SJCRH30 (cell line): ENCODE measurements around the gene ATL1. TPM values are rescaled to one million over a fixed set of nuclear protein-coding genes. Genes with fewer than 3 reads are reported as not detected.
A peak's percentile ranks its signal among the peaks of the same experiment; 100 is the strongest.
"Not testable (repeated sequence)": the region's sequence is repeated elsewhere in the genome, so short reads cannot be mapped to it uniquely, and the experiment has no call there.

Source experiments
- DNase-seq, 2 experiments: peaks; one replicate each; pipeline ENCODE4 v3.0.0-alpha.2; 2015 to 2020
- H3K27ac ChIP-seq: fragments of 250-450 bp; sonication (Bioruptor Pico); 2 replicates; pipeline ENCODE4 v1.5.1; 2020; ENCODE audit warnings: mild to moderate bottlenecking, moderate library complexity
- H3K27me3 ChIP-seq: fragments of 250-450 bp; sonication (Bioruptor Pico); 2 replicates; pipeline ENCODE4 v1.5.1; 2020; ENCODE audit warnings: mild to moderate bottlenecking, moderate library complexity
- H3K36me3 ChIP-seq: fragments of 250-450 bp; sonication (Bioruptor Pico); 2 replicates; pipeline ENCODE4 v1.5.1; 2020; ENCODE audit warnings: mild to moderate bottlenecking, moderate library complexity
- H3K4me1 ChIP-seq: fragments of 250-450 bp; sonication (Bioruptor Pico); 2 replicates; pipeline ENCODE4 v1.5.1; 2020; ENCODE audit warnings: mild to moderate bottlenecking, moderate library complexity
- H3K4me3 ChIP-seq: fragments of 250-450 bp; sonication (Bioruptor Pico); 2 replicates; pipeline ENCODE4 v1.5.1; 2020; ENCODE audit warnings: mild to moderate bottlenecking, moderate library complexity
- H3K9me3 ChIP-seq: fragments of 250-450 bp; sonication (Bioruptor Pico); replicated peaks from 2 replicates; pipeline ENCODE4 v1.5.1; 2020; ENCODE audit warnings: mild to moderate bottlenecking, moderate library complexity
- total RNA-seq: library from RNA; depleted of rRNA; stranded (reverse); fragments of >200 nt; shearing (Covaris generic); gene quantifications from 2 replicates; pipeline ENCODE4 v1.2.3, GENCODE V29; 2014

ATL1 gene
- total RNA-seq, 1 experiment from 2014 or later = 0.59 TPM

DNA sequence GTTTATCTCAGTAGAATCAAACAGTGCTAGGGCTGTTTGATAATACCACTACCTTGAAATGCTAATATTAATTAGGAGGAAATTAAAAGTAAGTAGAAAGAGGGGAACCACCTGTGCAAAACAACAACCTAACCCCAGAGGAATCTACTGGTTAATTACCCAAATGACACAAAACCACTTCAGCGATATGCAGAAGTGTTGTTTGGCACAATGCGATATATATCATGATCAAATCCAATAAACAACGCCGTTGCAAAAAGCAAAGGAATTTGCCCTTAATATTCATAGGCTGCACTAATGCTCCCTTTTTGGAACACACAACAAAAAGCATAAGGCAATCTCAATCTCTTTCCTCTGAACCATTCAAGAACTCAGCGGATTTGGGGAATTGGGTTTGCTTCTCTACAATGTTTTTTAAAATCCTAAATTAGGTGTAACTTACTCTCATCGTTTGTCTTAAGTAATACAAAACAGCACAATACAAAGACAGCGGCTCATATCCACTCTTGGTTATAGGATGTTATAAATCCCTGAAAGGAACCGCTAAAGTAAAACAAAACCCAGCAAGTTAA, 29.1 kb upstream of the ATL1 start:
- no peak for DNase-seq
- H3K4me1 ChIP-seq = peaks cover 7% of the 10 kb centered on the region; the same call in 1 of the 2 replicates

DNA sequence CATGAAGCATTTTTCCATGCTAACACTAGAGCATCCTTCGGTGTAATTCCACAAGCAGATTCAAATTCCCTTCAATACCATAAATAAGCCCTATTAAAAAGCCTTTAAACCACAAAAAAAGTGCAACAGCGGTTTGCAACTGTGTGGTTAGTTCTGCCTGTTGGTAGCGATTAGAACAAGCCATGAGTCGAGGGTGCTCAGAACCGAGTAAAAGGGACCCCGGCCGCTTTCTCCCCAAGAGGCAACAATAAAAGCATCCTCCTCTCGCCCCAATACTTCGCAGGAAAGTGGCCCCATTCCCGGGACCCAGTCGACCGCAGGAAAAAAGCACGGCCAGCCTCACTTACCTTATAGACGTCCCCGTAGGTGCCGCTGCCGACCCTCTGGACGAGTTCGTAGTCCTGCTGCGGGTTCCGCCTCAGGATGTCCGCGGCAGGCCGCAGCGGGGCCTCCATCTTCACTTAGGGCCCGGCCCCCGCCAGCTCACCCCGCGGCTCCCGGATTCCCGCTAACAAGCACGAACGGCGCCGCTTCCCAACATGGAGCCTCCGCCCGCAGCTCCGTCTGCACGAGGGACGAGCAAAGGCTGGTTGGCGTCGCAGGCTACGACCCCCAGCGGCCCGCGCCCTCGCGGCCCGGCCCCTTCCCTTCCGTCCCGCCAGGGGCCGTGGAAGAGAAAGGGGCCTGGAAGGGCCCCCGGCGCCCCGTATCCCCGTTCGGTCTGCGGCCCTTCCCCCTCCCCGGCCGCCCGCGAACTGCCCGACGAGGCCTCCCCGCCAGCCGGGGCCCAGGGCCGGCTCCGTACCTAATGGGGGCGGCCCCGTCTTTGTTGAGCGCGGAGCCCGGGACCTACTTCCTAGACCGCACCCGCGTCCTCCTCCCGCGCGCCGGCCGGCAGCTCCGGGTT, 28.1 kb upstream of the ATL1 start:
- Histone ChIP-seq H3K9me3 (no peaks in the 10 kb centered on the region), H3K4me3 (peak overlapping the region; percentile 98), H3K27me3 (no peaks in the 10 kb centered on the region), H3K27ac (peak overlapping the region; percentile 91), H3K4me1 (peaks cover 7% of the 10 kb centered on the region; the same call in 1 of the 2 replicates), H3K36me3 (peaks cover 3% of the 10 kb centered on the region; the same call in 1 of the 2 replicates)
- peak; percentile 60 to 67 for DNase-seq

More for the DNA sequence above, 29.1 kb upstream of the ATL1 start:
- no peak overlapping the region for H3K27ac ChIP-seq
- no peaks in the 10 kb centered on the region for H3K9me3 ChIP-seq
- peak overlapping the region; percentile 98 for H3K4me3 ChIP-seq
- H3K27me3 ChIP-seq = no peaks in the 10 kb centered on the region
- peaks cover 3% of the 10 kb centered on the region; the same call in 1 of the 2 replicates for H3K36me3 ChIP-seq

GRCh38 chr14:50532502-50533240, 27.3 kb upstream of the ATL1 start, which contains the start of gene MAP4K5:
MAP4K5 (minus strand) TSS chr14:50532569; CDS start chr14:50532049, 520 bp downstream.
- Histone ChIP-seq H3K4me3 (peak within 1 kb of the TSS; percentile 98), H3K9me3 (no peaks in the 10 kb centered on the region), H3K4me1 (peaks cover 7% of the 10 kb centered on the region; the same call in 1 of the 2 replicates), H3K27me3 (no peaks in the 10 kb centered on the region), H3K27ac (peak within 1 kb of the TSS; percentile 91), H3K36me3 (no peaks in the 10 kb centered on the region)
- peak; percentile 89 to 91 for DNase-seq

- DNase-seq = no peak
- H3K36me3 ChIP-seq = no peaks in the 10 kb centered on the region
- no peaks in the 10 kb centered on the region for H3K27me3 ChIP-seq
- H3K27ac ChIP-seq = no peak overlapping the region
- peak overlapping the region; percentile 98 for H3K4me3 ChIP-seq
- peaks cover 2% of the 10 kb centered on the region; the same call in 1 of the 2 replicates for H3K9me3 ChIP-seq
- 0 out of 2 replicates have a peak, but pooled peaks cover 3% of the 10 kb centered on the region for H3K4me1 ChIP-seq
Measured at GRCh38 chr14:50533241-50533705, 26.7 kb upstream of the ATL1 start.

GRCh38 chr14:50533806-50534205, 26.1 kb upstream of the ATL1 start:
- Histone ChIP-seq H3K4me3 (no peak overlapping the region), H3K4me1 (0 out of 2 replicates have a peak, but pooled peaks cover 3% of the 10 kb centered on the region), H3K9me3 (peaks cover 3% of the 10 kb centered on the region; the same call in 1 of the 2 replicates), H3K27me3 (no peaks in the 10 kb centered on the region), H3K36me3 (no peaks in the 10 kb centered on the region), H3K27ac (no peak overlapping the region)
- DNase-seq = no peak

DNA sequence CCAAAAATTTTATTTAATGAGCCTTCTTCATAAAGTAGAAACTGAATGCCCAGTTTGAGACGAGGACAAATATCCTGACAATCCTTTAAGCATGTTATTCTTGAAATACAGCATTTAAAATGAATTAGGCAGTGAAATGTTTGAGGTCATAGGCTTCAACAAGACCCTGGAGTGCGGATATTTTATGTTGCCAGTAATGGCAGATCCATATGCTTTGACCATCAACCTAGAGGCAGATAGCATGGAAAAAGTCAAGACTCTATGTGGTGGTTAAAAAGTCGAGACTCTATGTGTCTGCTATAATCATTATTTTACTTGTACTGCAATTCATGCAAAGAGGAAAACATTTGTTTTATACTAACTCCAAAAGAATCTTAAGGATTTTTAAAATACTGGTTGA, 25.5 kb upstream of the ATL1 start:
- Histone ChIP-seq H3K4me1 (0 out of 2 replicates have a peak, but pooled peaks cover 3% of the 10 kb centered on the region), H3K27me3 (no peaks in the 10 kb centered on the region), H3K27ac (no peak overlapping the region), H3K4me3 (no peak overlapping the region), H3K9me3 (peaks cover 3% of the 10 kb centered on the region; the same call in 1 of the 2 replicates), H3K36me3 (no peaks in the 10 kb centered on the region)
- DNase-seq = no peak

GRCh38 chr14:50534997-50535396, 24.9 kb upstream of the ATL1 start:
- Histone ChIP-seq H3K4me3 (no peak overlapping the region), H3K9me3 (peaks cover 3% of the 10 kb centered on the region; the same call in 1 of the 2 replicates), H3K27ac (no peak overlapping the region), H3K27me3 (no peaks in the 10 kb centered on the region), H3K36me3 (no peaks in the 10 kb centered on the region), H3K4me1 (0 out of 2 replicates have a peak, but pooled peaks cover 3% of the 10 kb centered on the region)
- DNase-seq = no peak

GRCh38 chr14:50538034-50538433, 21.9 kb upstream of the ATL1 start:
- DNase-seq, H3K27ac ChIP-seq, H3K36me3 ChIP-seq, H3K4me3 ChIP-seq, H3K4me1 ChIP-seq, H3K27me3 ChIP-seq, H3K9me3 ChIP-seq: not testable (repeated sequence)

GRCh38 chr14:50539051-50539450, 20.9 kb upstream of the ATL1 start:
- no peaks in the 10 kb centered on the region for H3K4me1 ChIP-seq
- no peaks in the 10 kb centered on the region for H3K36me3 ChIP-seq
- H3K9me3 ChIP-seq = peaks cover 3% of the 10 kb centered on the region; the same call in 1 of the 2 replicates
- H3K27ac ChIP-seq = no peak overlapping the region
- H3K27me3 ChIP-seq = no peaks in the 10 kb centered on the region
- no peak for DNase-seq
- H3K4me3 ChIP-seq = no peak overlapping the region

DNA sequence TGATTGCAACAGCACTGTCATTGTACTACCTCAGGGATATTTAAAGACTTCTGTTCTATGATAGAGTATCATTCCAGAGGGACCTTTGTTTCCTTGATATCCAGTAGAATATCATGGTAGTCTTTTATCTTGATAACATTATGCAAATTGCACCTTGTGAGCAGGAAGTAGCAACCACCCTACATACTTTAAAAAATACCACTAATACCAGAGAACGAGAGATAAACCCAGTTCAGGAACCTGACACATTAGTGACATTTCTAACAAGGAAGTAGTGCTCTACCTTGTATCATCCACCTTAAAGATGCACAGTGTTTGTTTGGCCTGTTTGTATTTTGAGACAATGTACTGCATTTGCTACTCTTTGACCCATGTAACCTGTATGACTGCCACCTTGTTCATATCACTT, 18.8 kb upstream of the ATL1 start:
- Histone ChIP-seq H3K9me3 (peaks cover 3% of the 10 kb centered on the region; the same call in 1 of the 2 replicates), H3K27me3 (no peaks in the 10 kb centered on the region), H3K27ac (no peak overlapping the region), H3K4me1 (no peaks in the 10 kb centered on the region), H3K4me3 (no peak overlapping the region), H3K36me3 (no peaks in the 10 kb centered on the region)
- DNase-seq = no peak

GRCh38 chr14:50542941-50543418, 17.0 kb upstream of the ATL1 start:
- no peaks in the 10 kb centered on the region for H3K36me3 ChIP-seq
- H3K27ac ChIP-seq = no peak overlapping the region
- H3K27me3 ChIP-seq = no peaks in the 10 kb centered on the region
- no peak overlapping the region for H3K4me3 ChIP-seq
- H3K4me1 ChIP-seq = no peaks in the 10 kb centered on the region
- H3K9me3 ChIP-seq = peaks cover 3% of the 10 kb centered on the region; the same call in 1 of the 2 replicates
- peak; percentile 4 to 48 for DNase-seq

GRCh38 chr14:50544911-50545310, 15.0 kb upstream of the ATL1 start:
- Histone ChIP-seq H3K27me3 (no peaks in the 10 kb centered on the region), H3K4me3 (no peak overlapping the region), H3K36me3 (no peaks in the 10 kb centered on the region), H3K9me3 (no peaks in the 10 kb centered on the region), H3K27ac (no peak overlapping the region), H3K4me1 (no peaks in the 10 kb centered on the region)
- DNase-seq = no peak

DNA sequence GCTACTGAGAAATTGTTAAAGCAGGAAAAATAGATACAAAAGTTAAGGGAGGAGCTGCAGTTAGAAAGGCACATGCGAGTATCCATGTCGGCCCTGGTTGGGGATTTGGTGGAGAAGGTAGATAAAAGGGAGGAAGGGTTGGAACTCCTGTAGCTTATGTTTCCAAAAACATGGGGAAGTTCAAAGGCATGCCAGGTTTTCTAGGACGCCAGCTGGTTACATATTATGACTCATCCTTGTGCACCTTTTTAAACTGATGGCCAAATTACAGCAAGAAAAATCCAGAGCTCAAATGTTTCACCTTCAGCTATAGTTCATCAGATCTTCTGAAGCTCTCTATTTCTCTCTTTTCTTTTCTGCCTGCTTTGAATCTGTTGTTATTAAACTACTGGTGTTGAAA, 14.3 kb upstream of the ATL1 start:
- H3K27ac ChIP-seq = no peak overlapping the region

DNA sequence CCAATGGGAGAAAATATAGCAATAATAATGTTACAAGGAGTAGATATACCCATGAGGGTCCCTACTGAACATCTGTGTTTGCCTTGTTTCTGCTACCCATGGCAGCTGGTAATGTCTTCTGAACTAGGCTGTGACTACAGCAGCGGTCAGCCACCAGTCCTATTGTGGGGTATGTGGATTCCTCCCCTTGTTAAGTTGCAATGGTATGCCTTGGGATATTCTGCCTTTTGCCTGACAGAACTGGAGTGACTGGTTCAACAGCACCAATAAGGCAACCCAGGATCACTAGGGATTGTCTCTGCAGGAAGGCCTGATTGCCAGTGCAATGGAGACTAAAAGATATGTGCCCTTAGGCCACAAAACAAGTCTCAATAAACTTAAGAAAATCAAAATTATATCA, 9.7 kb upstream of the ATL1 start:
- H3K36me3 ChIP-seq = no peaks in the 10 kb centered on the region
- H3K27me3 ChIP-seq = no peaks in the 10 kb centered on the region
- DNase-seq = no peak
- H3K9me3 ChIP-seq = no peaks in the 10 kb centered on the region
- no peak overlapping the region for H3K4me3 ChIP-seq
- H3K4me1 ChIP-seq = no peaks in the 10 kb centered on the region
- H3K27ac ChIP-seq = no peak overlapping the region

More for the DNA sequence above, 14.3 kb upstream of the ATL1 start:
- Histone ChIP-seq H3K27me3 (no peaks in the 10 kb centered on the region), H3K9me3 (no peaks in the 10 kb centered on the region), H3K36me3 (no peaks in the 10 kb centered on the region), H3K4me1 (no peaks in the 10 kb centered on the region), H3K4me3 (no peak overlapping the region)
- DNase-seq = no peak
